Measurements from ENCODE around the gene BCL2L12.

Gene BCL2L12

DNA sequence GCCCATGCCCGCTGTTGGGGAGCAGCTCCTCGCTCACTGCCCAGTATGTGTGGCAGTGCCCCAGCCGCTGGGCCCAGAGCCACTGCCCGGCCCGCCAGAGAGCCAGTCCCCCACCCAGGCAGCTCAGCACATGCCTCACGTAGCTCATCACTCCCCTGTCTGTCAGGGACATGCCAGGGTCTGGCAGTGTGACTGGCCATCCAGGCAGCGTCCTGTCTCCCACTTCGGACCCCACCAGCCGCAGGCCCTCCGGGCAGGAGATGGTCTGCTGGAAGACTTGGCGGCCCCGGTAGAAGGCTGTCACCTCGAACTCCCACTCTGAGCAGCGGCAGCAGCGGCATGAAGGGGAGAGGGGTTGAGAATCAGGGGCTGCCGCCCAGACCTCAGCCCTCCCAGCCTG is 3.7 kb upstream of the BCL2L12 start:
- no peak for DNase-seq (ENCODE audit: low read depth in 3 of 3, low spot score in 1 of 3)

DNA sequence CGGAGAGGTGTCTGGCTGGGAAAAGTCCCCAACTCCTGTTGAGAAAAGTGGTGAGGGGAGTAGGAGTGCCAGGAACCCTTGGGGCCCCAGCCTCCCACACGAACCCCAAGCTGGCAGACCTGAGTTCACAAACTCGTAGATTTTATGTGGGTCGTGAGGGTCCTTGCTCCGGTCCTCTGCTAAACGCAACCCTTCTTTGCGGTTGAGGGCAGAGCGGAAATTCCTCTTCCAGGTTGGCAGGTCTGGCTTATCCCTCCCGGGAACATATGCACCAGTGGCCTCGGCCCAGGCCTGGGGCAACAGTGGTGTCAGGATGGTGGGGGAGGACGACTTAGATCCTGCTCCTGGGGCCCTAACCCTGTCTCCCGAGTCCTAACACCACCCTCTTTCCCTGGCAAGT is 2.5 kb upstream of the BCL2L12 start:
- no peak for DNase-seq (ENCODE audit: low read depth in 3 of 3, low spot score in 1 of 3)

DNA sequence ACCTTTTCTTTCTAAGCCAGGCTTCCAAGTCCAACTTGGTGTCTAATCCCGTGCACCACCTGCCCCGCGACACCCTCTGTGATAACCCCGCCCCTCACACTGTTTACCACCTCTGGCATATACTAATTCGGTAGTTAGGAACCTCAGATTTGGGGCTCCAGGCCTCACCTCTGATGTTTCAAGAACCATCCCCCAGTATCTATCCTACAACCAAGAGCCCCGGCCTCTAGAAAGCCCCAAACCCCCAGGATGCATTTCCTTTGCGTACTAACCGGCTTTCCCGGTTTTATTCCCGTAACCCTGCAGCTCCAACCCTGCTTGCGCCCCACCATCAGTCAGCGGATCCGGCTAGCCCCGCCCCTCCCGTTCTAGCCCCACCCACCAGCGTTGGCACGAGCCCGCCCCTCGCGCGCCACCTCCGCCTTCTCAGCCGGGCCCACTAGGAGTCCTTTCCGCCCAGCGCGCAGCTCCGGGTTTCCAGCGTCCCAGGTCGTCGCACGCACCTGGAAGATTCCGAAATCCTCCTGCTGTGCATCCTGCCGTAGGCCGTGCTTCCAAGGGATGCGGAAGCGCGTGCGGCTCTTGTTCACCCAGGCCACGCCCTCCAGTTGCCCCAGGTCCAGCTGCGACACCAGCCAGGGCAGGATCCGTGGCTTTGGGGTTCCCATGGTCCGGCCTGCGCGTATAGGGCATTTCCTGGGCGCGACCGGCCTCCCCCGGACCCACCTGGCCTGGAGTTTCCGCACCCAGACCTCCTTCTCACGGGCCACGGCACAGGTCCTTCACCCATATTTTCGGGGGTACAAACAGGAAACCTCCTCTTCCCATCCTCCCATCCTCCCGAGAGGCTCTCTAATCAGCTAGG is 1.3 kb upstream of the BCL2L12 start:
- DNase-seq (ENCODE audit: low read depth in 3 of 3, low spot score in 1 of 3), result peak; percentile 78 to 95 (median 82)

DNA sequence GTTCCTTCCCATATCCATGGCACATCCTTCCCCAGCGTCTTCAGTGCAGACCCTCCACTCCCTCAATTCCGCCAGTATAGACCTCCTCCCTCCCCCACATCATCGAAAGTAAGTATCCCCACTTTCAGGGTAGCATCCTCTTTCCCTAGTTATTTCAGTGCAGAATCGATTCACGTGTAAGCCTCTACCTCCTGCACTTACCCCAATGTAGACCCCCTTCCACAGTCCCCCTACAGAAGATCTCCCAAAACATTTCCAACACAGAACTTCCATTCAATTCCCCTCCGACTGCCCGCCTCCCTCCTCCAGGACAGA is 740 bp upstream of the BCL2L12 start:
- no peak for DNase-seq (ENCODE audit: low read depth in 3 of 3, low spot score in 1 of 3)

DNA sequence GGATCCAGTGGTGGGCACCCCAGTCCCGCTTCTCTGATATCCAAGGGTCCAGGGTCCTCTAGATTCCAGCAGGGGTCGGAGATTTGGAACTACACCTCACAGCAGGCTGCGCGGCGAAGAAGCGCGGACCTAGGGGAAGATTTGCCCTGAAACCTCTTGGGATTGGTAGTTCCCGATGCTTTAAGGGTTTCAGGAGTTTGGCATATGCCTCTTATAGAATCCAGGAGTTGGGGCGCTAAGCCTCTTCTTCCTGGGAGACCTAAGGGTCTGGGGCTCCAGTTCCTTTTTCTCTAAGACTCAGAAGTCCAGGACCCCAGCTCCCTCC is 349 bp downstream of the BCL2L12 start:
- no peak for DNase-seq (ENCODE audit: low read depth in 3 of 3, low spot score in 1 of 3)

DNA sequence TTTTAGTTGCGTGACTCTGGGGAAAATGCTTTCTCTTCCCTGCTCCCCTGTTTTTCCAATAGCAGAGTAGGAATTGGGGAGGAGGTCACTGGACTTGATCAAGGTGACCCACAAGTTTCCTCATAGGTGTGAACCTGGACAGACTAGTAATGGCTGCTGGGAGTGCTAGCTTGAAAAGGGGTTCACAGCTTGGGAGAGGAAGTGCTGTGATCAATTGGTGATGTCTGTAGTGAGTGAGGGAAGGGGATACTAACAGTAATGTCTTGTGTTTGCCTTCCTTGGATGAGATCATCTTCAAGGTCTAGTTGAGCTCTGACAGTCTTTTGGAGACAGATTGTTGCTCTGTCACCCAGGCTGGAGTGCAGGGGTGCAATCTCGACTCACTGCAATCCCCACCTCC is 1.7 kb downstream of the BCL2L12 start:
- no peak for DNase-seq (ENCODE audit: low read depth in 3 of 3, low spot score in 1 of 3)

DNA sequence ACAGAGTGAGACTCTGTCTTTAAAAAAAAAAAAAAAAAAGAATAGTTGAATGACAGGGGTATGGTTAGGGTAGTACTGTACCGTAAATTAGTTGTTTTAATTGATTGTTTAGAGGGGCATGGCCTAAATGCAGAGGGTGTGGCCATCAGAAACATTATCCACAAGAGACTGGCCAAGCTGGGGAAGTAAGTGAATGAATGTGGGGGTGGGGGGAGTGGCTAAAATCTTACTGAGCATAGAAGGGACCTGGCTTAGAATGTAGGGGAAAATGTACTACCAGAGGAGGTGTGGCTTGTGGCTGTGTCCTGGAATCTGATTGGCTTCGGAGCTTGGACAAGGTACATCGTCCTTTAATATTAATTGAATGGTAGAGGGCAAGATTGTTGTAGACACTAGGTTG is 3.8 kb downstream of the BCL2L12 start:
- DNase-seq (ENCODE audit: low read depth in 3 of 3, low spot score in 1 of 3), result no peak

DNA sequence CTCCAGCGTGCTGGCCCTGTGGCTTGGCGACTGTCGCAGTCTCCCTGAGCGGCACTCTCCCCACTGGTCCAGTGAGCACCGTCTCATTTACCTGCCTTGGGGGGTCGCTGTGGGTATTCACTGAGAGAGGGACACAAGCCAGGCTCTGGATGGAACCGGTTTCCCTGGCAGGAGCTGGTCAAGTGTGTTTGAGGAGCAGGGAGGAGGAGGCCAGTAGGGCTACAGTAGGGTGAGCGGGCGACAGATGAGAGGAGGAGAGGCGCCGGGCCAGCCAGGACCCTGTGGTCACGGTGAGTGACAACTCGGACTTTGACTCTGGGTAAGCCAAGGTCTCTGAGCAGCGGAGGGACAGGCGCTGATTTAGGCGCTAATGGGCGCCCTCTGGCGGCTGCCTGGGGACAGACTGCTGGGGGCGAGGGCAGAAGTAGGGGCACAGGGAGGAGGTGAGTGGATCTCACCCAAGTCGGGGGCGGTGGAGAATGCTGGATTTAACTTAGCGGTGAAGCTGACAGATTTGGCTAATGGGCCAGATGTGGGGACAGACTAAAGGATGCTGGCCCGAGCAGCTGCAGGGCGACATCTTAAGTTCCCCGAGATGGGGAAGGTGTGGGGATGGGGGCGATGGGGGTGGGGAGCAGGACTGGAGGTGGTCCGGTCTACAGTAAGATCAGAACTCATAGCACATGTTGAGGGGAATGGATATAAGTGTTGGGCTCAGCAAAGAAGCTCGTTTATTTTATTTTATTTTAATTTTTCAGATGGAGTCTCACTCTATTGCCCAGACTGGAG is 6.6 kb downstream of the BCL2L12 start:
- DNase-seq (ENCODE audit: low read depth in 3 of 3, low spot score in 1 of 3), result peak in 2 of 3 donors; percentile 48 to 75

DNA sequence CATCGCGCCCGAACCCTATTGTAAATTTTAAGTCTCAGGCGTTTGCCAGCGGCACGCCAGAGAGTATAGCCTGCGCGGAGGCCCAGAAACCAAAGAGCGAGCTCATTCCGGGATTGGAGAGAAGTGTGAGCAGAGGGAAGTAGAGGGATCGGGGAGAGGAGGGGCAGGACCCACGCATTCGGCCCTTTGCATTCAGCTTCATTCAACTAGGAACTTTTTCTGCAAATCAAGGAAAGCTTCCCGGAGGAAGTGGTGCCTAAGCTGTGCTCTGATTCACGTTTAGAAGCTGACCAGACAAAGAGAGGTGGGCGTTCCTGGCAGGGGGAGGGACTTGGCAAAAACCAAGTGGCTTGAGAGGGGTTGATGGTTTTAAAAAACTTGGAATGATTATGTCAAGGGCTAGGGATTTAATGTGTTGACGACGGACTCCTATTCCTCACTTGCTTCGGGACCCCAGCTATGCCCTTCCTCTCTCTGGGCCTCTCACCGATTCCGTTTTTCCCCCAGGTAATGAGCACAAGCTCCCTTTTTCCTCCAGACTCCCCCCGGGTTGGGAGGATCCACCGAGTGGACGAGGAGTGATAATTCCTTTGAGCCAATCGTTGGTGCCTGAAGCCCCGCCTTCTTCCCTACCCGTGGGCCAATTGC is 10.5 kb downstream of the BCL2L12 start:
- peak in 1 of 3 donors; percentile 24 for DNase-seq (ENCODE audit: low read depth in 3 of 3, low spot score in 1 of 3)

DNA sequence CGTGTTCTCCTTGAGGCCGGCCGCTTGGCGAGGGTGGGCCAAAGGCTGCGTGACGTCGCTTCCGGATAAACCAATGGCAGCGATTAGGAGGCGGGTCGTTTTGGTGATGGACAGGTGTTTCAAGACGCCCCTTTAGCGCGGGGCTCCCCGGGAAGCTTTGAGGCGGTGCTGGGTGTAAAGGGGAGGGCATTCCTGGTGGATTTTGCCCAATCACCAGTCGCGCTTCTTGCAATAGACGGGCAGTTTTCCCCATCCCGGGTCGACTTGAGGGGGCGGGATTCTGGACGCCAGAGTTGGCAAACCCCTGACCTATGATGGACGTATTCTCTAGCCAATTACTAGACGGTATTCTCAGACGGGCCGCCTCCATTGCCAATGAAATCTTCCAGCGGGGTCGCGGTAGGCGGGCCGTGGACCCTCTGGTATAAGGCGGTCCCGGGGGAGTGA is 11.1 kb downstream of the BCL2L12 start:
- peak; percentile 95 to 97 (median 95) for DNase-seq (ENCODE audit: low read depth in 3 of 3, low spot score in 1 of 3)

DNA sequence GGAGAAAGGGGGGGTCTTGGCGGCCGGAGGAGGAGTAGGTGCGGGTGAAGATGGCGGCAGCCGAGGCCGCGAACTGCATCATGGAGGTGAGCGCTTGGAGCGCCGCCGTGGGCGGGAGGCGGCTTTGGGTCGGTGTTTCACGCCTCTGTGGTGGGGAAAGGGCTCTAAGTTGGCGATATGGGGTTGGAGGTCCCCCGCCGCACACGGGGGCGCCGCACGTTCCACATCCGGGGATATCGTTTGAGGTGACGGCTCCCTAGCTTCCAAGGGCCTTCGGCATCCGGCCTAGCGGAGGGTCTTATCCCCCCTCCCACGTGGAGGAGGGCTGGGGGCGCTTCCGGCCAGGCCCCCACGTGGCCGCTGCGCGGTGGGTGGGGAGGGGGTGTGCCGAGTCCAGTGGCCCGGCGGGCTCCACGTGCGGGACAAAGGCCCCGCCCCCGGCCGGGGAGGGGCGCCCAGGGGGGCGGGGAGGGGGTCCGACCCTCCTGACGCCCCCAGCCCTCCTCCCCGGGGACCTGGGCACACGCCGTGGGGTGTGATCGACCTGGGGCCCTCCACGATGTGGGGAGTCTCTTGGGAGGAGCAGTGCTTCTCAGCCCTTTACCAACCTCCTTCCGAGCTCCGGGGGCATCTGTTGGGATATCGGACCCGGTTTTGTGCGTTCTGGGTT is 11.6 kb downstream of the BCL2L12 start, which contains the start of gene PRMT1:
PRMT1 (plus strand) TSS at position 41 of the 670 bp plus-strand sequence; CDS start at position 51, 10 bp downstream.
- peak in 1 of 3 donors; percentile 43 for DNase-seq (ENCODE audit: low read depth in 3 of 3, low spot score in 1 of 3)

DNA sequence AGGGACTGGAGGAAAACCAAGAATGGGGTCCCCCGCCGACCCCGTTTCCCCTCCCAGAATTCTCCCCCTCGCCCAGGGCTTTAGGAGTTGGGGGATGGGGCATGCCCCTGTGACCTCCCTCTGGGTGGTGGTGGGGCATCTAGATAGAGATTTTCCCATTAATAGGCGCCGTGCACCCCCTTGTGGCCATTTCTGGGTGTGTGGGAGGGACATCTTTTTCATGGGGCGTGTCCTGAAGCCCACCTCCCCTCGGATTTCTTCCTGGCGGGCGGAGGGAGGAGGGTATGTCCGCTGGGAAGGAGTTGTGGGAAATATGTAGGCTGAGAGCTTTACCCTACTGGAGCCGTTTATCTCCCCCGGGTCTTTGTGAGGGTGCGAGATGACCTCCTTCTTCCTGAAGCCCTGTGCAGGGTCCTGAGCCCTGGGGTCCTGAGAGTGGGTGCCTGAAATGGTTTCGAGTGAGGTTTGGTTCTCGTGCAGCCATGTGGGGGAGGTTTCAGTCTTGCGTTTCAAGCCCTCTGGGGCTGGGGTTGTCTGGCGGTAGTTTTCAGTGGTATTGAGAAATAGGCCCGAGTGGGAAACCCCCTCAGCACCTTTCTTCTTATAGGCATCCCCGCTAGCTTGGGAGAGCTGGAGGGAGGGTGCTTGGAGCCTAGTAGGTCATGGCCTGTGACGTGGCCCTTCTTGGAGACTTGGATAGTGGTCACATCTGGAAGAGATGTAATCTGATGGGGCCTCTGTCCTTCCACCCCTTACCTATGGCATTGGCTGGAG is 12.4 kb downstream of the BCL2L12 start:
- DNase-seq (ENCODE audit: low read depth in 3 of 3, low spot score in 1 of 3), result peak in 2 of 3 donors; percentile 65 to 74

DNA sequence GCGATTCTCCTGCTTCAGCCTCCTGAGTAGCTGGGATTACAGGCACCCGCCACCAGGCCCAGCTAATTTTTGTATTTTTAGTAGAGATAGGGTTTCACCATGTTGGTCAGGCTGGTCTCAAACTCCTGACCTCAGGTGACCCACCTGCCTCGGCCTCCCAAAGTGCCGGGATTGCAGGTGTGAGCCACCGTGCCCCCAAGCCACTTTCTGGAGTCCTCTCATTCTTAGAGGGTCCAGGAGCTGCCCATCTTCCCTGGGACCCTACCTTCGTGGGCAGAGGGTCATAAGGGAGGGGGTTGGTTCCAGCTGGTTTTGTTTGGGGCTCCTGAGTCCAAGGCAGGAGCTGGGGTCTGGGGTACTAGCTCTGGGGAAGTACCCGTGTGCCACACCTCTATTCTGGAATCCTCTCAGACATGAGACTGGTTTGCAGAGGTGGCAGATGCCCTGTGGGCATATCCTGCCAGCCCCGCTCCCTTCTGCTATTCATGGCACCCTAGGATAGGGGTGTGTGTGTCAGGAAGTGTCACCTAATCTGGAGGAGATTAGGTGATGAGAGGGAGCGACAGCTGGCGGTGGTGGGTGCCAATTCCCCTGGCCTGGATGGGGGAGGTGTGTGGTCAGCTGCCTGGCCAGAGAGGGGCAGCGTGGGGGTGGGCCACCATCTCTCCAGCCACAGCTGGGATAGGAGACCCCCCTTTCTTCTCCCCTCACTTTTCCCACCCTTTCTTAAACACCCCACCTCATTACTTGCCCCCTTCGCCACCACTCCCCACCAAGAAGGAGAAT is 13.4 kb downstream of the BCL2L12 start:
- DNase-seq (ENCODE audit: low read depth in 3 of 3, low spot score in 1 of 3), result no peak

DNA sequence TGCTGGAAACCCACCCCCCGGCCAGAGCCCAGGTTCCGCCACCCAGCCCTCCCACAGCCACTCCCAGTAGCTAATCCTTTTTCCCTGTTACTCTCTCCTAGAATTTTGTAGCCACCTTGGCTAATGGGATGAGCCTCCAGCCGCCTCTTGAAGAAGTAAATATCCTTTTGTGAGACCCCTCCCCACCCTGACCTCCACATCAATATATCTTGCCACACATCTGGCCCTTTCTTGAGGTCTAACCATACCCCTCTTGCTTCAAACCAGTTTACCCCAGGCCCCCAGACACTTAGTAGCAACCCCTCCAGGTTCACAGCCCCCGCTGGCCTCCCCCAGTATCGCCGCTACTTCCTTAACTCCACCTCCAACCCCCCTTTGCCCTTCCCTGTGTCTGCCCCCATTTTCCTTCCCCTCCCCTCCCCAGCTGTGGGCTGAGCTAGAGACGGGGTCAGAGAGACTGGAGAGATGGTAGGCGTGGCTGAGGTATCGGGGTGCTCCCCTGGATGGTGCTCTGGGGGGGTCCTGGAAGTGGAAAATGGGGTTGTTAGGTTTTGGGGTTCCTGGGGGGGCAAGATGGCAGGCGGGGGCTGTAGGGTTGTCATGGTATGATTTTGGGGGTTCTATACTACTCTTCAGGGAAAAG is 14.2 kb downstream of the BCL2L12 start:
- DNase-seq (ENCODE audit: low read depth in 3 of 3, low spot score in 1 of 3), result no peak

DNA sequence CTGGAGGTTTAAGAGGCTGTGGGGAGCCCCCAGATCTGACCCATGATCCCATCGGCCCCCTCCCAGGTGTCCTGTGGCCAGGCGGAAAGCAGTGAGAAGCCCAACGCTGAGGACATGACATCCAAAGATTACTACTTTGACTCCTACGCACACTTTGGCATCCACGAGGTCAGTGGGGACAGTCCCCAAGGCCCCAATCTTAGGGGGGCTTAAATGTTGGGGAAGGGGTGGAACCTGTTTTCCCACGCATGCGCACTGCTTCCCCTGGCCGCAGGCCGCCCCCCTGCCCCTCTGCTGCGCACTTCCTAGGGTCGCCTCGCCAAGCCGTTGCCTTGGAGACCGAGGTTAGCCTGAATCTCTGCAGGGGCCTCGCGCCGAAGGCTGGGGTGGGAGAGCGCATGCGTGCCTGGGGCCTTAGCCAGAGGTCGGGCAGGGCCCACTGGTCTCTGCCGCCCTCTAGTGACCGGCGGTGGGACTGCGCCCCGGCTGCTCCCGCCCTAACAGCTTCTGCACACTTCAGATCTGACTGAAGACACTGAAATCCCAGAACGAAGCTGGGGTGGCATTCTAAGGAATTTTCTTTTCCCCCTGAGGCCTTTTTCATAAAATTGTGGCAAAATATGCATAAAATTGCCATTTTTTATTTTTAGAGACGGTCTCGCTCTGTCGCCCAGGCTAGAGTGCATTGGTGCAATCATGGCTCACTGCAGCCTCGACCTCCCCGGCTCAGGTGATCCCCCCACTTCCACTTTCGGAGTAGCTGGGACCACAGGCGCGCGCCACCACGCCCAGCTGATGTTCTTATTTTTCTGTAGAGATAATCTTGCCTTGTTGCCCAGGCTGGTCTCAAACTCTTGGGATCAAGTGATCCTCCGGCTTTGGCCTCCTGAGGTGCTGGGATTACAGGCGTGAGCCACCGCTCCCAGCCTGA is 15.0 kb downstream of the BCL2L12 start:
- DNase-seq (ENCODE audit: low read depth in 3 of 3, low spot score in 1 of 3), result peak; percentile 85 to 99 (median 90)

DNA sequence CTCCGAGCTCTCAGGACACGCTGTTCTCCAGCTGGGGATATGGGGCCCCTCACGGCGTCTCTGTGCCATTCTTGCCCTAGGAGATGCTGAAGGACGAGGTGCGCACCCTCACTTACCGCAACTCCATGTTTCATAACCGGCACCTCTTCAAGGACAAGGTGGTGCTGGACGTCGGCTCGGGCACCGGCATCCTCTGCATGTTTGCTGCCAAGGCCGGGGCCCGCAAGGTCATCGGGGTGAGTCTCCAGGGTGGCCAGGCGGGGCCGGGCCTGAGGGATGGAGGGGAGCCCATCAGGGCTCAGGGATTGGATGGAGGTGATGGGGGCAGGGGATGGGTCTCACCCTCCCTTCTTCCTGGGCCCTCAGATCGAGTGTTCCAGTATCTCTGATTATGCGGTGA is 16.1 kb downstream of the BCL2L12 start:
- DNase-seq (ENCODE audit: low read depth in 3 of 3, low spot score in 1 of 3), result no peak

DNA sequence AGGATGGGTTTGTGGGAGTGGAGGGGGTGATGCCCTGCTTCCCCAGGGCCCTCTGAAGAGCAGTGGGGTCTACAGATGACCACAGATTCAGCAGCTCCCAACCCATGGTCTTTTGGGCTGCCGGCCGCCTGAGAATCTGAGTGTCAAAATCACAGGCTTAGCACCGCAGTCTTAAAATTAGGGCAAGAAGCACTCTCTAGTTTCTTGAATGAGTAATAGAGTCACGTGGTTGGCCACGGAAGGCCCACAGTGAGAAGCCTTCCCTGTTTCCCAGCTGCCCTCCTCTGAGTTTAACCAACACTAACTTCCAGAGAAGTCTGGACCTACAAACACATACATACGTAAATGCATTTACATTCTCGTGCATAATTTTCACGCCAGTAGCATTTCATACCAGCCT is 16.5 kb downstream of the BCL2L12 start:
- DNase-seq (ENCODE audit: low read depth in 3 of 3, low spot score in 1 of 3), result no peak

DNA sequence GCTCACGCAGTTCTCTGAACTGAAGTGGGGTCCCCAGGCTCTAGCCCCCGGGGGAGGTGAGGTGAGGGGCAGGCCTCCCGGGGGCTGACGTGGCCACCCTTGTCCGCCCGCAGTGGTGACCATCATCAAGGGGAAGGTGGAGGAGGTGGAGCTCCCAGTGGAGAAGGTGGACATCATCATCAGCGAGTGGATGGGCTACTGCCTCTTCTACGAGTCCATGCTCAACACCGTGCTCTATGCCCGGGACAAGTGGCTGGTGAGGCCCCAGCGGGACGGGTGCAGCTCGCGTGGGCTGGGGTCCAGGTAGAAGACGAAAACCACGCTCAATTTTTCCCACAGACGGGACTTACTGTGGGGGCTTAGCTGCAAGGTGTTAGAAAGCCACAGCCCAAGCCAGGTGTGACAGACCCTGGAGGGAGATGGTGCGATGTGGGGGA is 18.1 kb downstream of the BCL2L12 start:
- DNase-seq (ENCODE audit: low read depth in 3 of 3, low spot score in 1 of 3), result no peak
